ENCODE measurements around the gene TSPAN10. TPM values are rescaled to one million over a fixed set of nuclear protein-coding genes. Genes with fewer than 3 reads are reported as not detected.

Gene TSPAN10
- total RNA-seq, 4 donors from 2014 or later, result 0.21 to 3.0 TPM; not detected in 2

GRCh38 chr17:81687770-81688541 lies 51.0 kb downstream of the TSPAN10 start:
- H3K36me3 ChIP-seq, result no peaks in the 10 kb centered on the region
- H3K4me1 ChIP-seq, result peaks cover 7 to 14% of the 10 kb centered on the region in 2 donors
- no peak overlapping the region for H3K27ac ChIP-seq
- DNase-seq, result no peak
- no peaks in the 10 kb centered on the region for H3K27me3 ChIP-seq
- TF ChIP-seq POLR2A (IDR thresholded peaks at IDR 0.05), result no peak
- TF ChIP-seq, protein P1, sequence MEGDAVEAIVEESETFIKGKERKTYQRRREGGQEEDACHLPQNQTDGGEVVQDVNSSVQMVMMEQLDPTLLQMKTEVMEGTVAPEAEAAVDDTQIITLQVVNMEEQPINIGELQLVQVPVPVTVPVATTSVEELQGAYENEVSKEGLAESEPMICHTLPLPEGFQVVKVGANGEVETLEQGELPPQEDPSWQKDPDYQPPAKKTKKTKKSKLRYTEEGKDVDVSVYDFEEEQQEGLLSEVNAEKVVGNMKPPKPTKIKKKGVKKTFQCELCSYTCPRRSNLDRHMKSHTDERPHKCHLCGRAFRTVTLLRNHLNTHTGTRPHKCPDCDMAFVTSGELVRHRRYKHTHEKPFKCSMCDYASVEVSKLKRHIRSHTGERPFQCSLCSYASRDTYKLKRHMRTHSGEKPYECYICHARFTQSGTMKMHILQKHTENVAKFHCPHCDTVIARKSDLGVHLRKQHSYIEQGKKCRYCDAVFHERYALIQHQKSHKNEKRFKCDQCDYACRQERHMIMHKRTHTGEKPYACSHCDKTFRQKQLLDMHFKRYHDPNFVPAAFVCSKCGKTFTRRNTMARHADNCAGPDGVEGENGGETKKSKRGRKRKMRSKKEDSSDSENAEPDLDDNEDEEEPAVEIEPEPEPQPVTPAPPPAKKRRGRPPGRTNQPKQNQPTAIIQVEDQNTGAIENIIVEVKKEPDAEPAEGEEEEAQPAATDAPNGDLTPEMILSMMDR (IDR thresholded peaks at IDR 0.05), result no peak
- no peak overlapping the region for H3K4me3 ChIP-seq
- intact Hi-C loops (cut with DNase I; ENCODE audit: low total_unique reads), result no loop called here
- H3K9me3 ChIP-seq, result no peaks in the 10 kb centered on the region

DNA sequence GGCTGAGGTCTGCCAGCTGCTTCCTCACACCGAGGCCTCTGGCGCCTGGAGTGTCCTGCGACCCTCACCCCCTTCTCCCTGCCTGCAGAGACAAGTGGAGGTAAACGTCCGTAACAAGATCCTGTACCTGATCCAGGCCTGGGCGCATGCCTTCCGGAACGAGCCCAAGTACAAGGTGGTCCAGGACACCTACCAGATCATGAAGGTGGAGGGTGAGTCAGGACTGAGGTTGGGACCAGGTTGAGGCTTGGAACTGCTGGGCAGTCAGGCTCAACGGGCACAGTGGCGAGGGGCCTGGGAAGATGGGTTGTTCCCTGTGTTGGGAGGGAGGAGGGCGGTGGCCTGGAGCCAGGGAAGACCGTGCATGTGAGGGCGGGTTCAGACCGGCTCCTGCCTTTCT lies 51.6 kb downstream of the TSPAN10 start:
- no peaks in the 10 kb centered on the region for H3K36me3 ChIP-seq
- H3K9me3 ChIP-seq, result no peaks in the 10 kb centered on the region
- H3K27ac ChIP-seq, result no peak overlapping the region
- DNase-seq, result no peak
- peaks cover 7 to 12% of the 10 kb centered on the region in 2 donors for H3K4me1 ChIP-seq
- TF ChIP-seq POLR2A (IDR thresholded peaks at IDR 0.05), result no peak
- TF ChIP-seq, protein P1 (IDR thresholded peaks at IDR 0.05), result no peak
- H3K27me3 ChIP-seq, result no peaks in the 10 kb centered on the region
- intact Hi-C loops (cut with DNase I; ENCODE audit: low total_unique reads), result no loop called here
- H3K4me3 ChIP-seq, result no peak overlapping the region

DNA sequence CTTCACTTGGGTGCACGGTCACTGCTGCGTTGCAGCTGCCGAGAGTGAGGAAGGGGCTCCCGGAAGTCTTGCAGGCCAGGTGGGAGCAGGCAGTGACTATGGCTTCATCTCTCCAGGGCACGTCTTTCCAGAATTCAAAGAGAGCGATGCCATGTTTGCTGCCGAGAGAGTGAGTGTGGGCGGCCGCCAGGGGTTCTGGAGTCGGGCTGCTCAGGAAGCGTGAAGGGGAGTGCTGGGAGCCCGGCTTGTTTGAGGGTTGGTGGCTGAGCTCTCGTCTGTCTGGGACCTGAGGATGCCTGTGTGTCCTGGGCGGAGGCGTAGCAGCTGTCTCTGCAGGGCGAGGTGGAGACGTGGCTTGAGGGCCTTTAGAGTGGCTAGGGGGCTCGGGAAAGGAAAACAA lies 53.1 kb downstream of the TSPAN10 start:
- H3K27ac ChIP-seq, result no peak overlapping the region
- DNase-seq, result no peak
- no peak for TF ChIP-seq POLR2A (IDR thresholded peaks at IDR 0.05)
- TF ChIP-seq, protein P1 (IDR thresholded peaks at IDR 0.05), result no peak
- H3K36me3 ChIP-seq, result no peaks in the 10 kb centered on the region
- H3K9me3 ChIP-seq, result no peaks in the 10 kb centered on the region
- intact Hi-C loops (cut with DNase I; ENCODE audit: low total_unique reads), result no loop called here
- no peak overlapping the region for H3K4me3 ChIP-seq
- no peaks in the 10 kb centered on the region for H3K27me3 ChIP-seq
- peaks cover 2 to 5% of the 10 kb centered on the region in 2 donors for H3K4me1 ChIP-seq

- no peak for TF ChIP-seq POLR2A (IDR thresholded peaks at IDR 0.05)
- TF ChIP-seq, protein P1 (IDR thresholded peaks at IDR 0.05), result no peak
- Histone ChIP-seq H3K9me3 (no peaks in the 10 kb centered on the region), H3K36me3 (no peaks in the 10 kb centered on the region), H3K4me3 (no peak overlapping the region), H3K4me1 (no peaks in the 10 kb centered on the region), H3K27me3 (no peaks in the 10 kb centered on the region), H3K27ac (no peak overlapping the region)
- intact Hi-C loops (cut with DNase I; ENCODE audit: low total_unique reads), result no loop called here
- no peak for DNase-seq
Measured at GRCh38 chr17:81690549-81690948, 53.6 kb downstream of the TSPAN10 start.

- TF ChIP-seq, protein P1 (IDR thresholded peaks at IDR 0.05), result no peak
- TF ChIP-seq POLR2A (IDR thresholded peaks at IDR 0.05), result no peak
- intact Hi-C loops (cut with DNase I; ENCODE audit: low total_unique reads), result no loop called here
- Histone ChIP-seq H3K27ac (no peak overlapping the region), H3K4me1 (no peaks in the 10 kb centered on the region), H3K4me3 (no peak overlapping the region), H3K36me3 (no peaks in the 10 kb centered on the region), H3K9me3 (no peaks in the 10 kb centered on the region), H3K27me3 (no peaks in the 10 kb centered on the region)
- DNase-seq, result no peak
Measured at GRCh38 chr17:81691196-81691595, 54.2 kb downstream of the TSPAN10 start.

Data from uterus (tissue), 4 donors.